ENCODE measurements around the gene MYLK.

GRCh38 chr3:123606527-123606926, 277.6 kb downstream of the MYLK start:
- TF ChIP-seq CTCF (IDR thresholded peaks at IDR 0.05; ENCODE audit: low read length), result no peak
- TF ChIP-seq EZH2 (IDR thresholded peaks at IDR 0.05; ENCODE audit: borderline replicate concordance, low read length), result no peak

All from OCI-LY1 (cell line).